Fibroblast of lung (primary cell): ENCODE results near the gene NPAT.

ENCODE experiments used
- EZH2 ChIP-seq: IDR thresholded peaks from 2 replicates; pipeline ENCODE4 v1.5.1; 2012; ENCODE audit warnings: low read length, control low read depth, mild to moderate bottlenecking; ENCODE audit errors: missing control alignments
- TF ChIP-seq, protein P1 (sequence below), 2 donors: IDR thresholded peaks in 1 of 2; conservative IDR thresholded peaks in 1 of 2; 1 replicate in 1 of 2; 2 replicates in 1 of 2; pipeline ENCODE4 v1.5.1; 2011 to 2012; ENCODE audit warnings: low read length in 2 of 2, control low read depth in 1 of 2, inconsistent platforms in 1 of 2, low read depth in 1 of 2, mild to moderate bottlenecking in 1 of 2

DNA sequence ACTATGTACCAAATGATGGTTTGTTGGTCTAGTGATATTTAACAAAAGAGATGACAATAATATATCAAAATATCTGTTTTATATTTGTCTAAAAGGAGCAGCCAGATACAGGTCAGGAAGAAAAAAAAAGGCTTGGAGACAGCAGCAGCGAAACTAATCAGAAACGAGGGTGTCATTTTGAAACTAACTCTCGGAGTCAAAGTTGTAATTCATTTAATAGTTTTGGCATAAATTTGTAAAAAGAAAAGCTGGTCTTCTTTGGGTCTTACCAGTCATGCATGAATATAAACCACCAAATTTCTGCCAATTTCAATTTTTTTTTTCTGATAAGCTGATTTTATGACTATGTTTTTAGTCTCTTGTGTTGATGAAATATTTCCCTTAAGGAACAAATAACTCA is 25.5 kb downstream of the NPAT start:
- TF ChIP-seq, protein P1, sequence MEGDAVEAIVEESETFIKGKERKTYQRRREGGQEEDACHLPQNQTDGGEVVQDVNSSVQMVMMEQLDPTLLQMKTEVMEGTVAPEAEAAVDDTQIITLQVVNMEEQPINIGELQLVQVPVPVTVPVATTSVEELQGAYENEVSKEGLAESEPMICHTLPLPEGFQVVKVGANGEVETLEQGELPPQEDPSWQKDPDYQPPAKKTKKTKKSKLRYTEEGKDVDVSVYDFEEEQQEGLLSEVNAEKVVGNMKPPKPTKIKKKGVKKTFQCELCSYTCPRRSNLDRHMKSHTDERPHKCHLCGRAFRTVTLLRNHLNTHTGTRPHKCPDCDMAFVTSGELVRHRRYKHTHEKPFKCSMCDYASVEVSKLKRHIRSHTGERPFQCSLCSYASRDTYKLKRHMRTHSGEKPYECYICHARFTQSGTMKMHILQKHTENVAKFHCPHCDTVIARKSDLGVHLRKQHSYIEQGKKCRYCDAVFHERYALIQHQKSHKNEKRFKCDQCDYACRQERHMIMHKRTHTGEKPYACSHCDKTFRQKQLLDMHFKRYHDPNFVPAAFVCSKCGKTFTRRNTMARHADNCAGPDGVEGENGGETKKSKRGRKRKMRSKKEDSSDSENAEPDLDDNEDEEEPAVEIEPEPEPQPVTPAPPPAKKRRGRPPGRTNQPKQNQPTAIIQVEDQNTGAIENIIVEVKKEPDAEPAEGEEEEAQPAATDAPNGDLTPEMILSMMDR (conservative IDR thresholded peaks at IDR 0.05 in 1 of 2, IDR thresholded peaks at IDR 0.05 in 1 of 2; ENCODE audit: low read depth in 1 of 2, low read length in 2 of 2): no peak
- no peak for TF ChIP-seq EZH2
